Activated CD4-positive, alpha-beta memory T cell treated with anti-CD3 and anti-CD28 coated beads, Interleukin-2, amount 10 ng/mL, durations not matched to agents 7 days and 5 days (primary cell): ENCODE results near the gene USH1G. TPM values are rescaled to one million over a fixed set of nuclear protein-coding genes. Genes with fewer than 3 reads are reported as not detected.
"Not testable (repeated sequence)": the region's sequence is repeated elsewhere in the genome, so short reads cannot be mapped to it uniquely, and the experiment has no call there.

Experiments
- CTCF ChIA-PET: fragments of 350-600 bp; sonication (Branson Sonifier 250); formaldehyde crosslinking; loops from one replicate; lab custom pipeline; 2021; ENCODE audit warnings: antibody characterized with exemption, inconsistent platforms; lab: Charles Lee
- POLR2A ChIA-PET: fragments of 350-600 bp; sonication (Branson Sonifier 250); formaldehyde crosslinking; loops from one replicate; lab custom pipeline; 2021; ENCODE audit warnings: antibody characterized with exemption; lab: Charles Lee
- DNase-seq: peaks from one replicate; pipeline ENCODE4 v3.0.0-alpha.2; 2020
- H3K27ac Mint-ChIP-seq: one replicate; pipeline ENCODE4 v1.8.0; 2021; ENCODE audit warnings: mild to moderate bottlenecking, mixed read lengths
- H3K27me3 Mint-ChIP-seq: one replicate; pipeline ENCODE4 v1.8.0; 2021; ENCODE audit warnings: mixed read lengths
- H3K36me3 Mint-ChIP-seq: one replicate; pipeline ENCODE4 v1.8.0; 2021; ENCODE audit warnings: low read depth, mixed read lengths
- H3K4me1 Mint-ChIP-seq: one replicate; pipeline ENCODE4 v1.8.0; 2021; ENCODE audit warnings: mixed read lengths
- H3K4me3 Mint-ChIP-seq: one replicate; pipeline ENCODE4 v1.8.0; 2021; ENCODE audit warnings: mild to moderate bottlenecking, mixed read lengths
- H3K9me3 Mint-ChIP-seq: one replicate; pipeline ENCODE4 v1.8.0; 2021; ENCODE audit warnings: mixed read lengths
- total RNA-seq, 2 experiments: library from RNA; stranded (reverse); gene quantifications; one replicate each; pipeline ENCODE4 v1.2.3, GENCODE V29; 2021

The USH1G gene
- total RNA-seq, 2 experiments from 2014 or later = not detected

DNA sequence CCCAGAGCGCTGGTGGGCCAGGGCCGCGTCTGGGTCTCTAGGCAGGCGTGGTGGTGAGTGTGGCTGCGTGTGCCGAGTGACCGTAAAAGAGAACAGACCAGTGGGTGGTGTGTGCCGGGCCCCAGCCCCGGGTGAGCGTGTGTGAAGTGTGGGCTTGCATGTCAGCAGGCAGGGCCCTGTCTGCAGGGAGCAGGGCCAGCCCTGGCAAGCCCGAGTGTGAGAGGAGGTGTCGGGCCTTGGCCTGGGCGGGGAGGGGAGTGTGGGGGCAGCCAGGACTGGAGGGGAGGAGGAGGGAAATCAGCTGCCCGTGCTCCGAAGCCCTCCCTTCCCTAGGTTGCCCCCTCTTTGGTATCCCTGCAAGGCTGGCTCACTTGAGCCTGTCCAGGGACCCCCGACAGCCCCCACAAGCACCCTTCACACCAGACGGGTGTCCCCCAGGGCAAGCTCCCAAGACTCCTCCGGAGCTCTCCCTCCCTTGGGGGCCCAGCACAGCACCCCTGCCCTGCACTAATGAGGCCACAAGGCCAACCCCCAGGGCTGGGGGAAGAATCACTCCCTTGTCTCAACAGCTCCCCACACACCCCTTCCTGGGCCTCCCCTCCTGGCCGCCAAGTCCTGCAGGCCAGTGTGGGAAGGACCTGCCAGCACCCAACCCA is 1.9 kb downstream of the USH1G start:
- Mint-ChIP-seq H3K4me3 (no peak overlapping the region), H3K27ac (no peak overlapping the region), H3K36me3 (no peaks in the 10 kb centered on the region), H3K27me3 (peaks cover 46% of the 10 kb centered on the region), H3K4me1 (peaks cover 3% of the 10 kb centered on the region), H3K9me3 (no peaks in the 10 kb centered on the region)
- CTCF ChIA-PET = interaction anchor here (0.6 to 3.3 kb wide), 3 partner anchors 37 to 1544 kb away, joined by 4 to 16 read pairs (median 6); no protein-coding TSS in a partner anchor
- DNase-seq = no peak
- POLR2A ChIA-PET = interaction anchor here (1.1 to 1.2 kb wide), 2 partner anchors 40 to 340 kb away, joined by 3 read pairs; partner anchors contain the start of genes GGA3 and MRPS7

- DNase-seq = no peak
- ChIA-PET POLR2A (interaction anchor here (1.1 to 1.2 kb wide), 2 partner anchors 40 to 341 kb away, joined by 3 read pairs; partner anchors contain the start of genes GGA3 and MRPS7), CTCF (interaction anchor here (1.3 to 3.3 kb wide), 3 partner anchors 37 to 67 kb away, joined by 3 to 16 read pairs (median 6); partner anchors contain the start of gene CDR2L)
- Mint-ChIP-seq H3K27ac (no peak overlapping the region), H3K9me3 (no peaks in the 10 kb centered on the region), H3K36me3 (no peaks in the 10 kb centered on the region), H3K4me3 (no peak overlapping the region), H3K27me3 (peaks cover 43% of the 10 kb centered on the region), H3K4me1 (peaks cover 3% of the 10 kb centered on the region)
Observed at GRCh38 chr17:74920642-74921025, 2.4 kb downstream of the USH1G start.

GRCh38 chr17:74920306-74920620 is 2.8 kb downstream of the USH1G start:
- Mint-ChIP-seq H3K36me3 (no peaks in the 10 kb centered on the region), H3K27me3 (peaks cover 39% of the 10 kb centered on the region), H3K9me3 (no peaks in the 10 kb centered on the region), H3K4me3 (no peak overlapping the region), H3K27ac (no peak overlapping the region), H3K4me1 (peaks cover 3% of the 10 kb centered on the region)
- CTCF ChIA-PET = interaction anchor here (1.3 to 3.3 kb wide), 3 partner anchors 38 to 67 kb away, joined by 3 to 16 read pairs (median 6); partner anchors contain the start of gene CDR2L
- POLR2A ChIA-PET = interaction anchor here (1.1 to 1.2 kb wide), 2 partner anchors 40 to 341 kb away, joined by 3 read pairs; partner anchors contain the start of genes GGA3 and MRPS7
- DNase-seq = no peak

- Mint-ChIP-seq H3K36me3 (no peaks in the 10 kb centered on the region), H3K27ac (no peak overlapping the region), H3K4me1 (peaks cover 3% of the 10 kb centered on the region), H3K9me3 (no peaks in the 10 kb centered on the region), H3K4me3 (no peak overlapping the region), H3K27me3 (peaks cover 33% of the 10 kb centered on the region)
- CTCF ChIA-PET = interaction anchor here (1.3 to 3.3 kb wide), 3 partner anchors 38 to 68 kb away, joined by 3 to 16 read pairs (median 6); partner anchors contain the start of gene CDR2L
- POLR2A ChIA-PET = interaction anchor here (1.1 kb wide), 1 partner anchor 41 kb away, joined by 3 read pairs; no protein-coding TSS in a partner anchor
- no peak for DNase-seq
Observed at GRCh38 chr17:74919440-74920305, 3.4 kb downstream of the USH1G start.

DNA sequence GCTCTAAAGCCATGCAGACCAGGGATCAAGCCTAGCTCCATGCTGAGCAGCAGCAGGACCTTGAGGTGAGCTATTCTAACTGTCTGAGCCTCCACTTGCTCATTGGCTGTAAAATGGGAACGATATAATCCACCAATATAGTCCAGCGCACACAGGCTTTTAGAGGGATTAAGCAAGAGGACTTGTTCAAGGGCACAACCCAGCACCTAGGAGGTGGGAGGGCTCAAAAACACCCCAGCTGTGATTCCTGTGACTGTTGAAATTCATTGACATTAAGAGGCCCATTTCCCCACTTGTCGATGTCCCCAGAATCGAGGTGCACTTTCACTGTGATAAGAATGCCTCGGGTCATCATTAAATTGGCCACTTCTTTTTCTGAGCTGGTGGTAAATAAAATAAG is 4.1 kb downstream of the USH1G start:
- CTCF ChIA-PET = interaction anchor here (3.3 kb wide), 1 partner anchor 43 kb away, joined by 16 read pairs; no protein-coding TSS in a partner anchor
- Mint-ChIP-seq H3K27me3 (peaks cover 30% of the 10 kb centered on the region), H3K4me3 (no peak overlapping the region), H3K36me3 (no peaks in the 10 kb centered on the region), H3K4me1 (no peaks in the 10 kb centered on the region), H3K27ac (no peak overlapping the region), H3K9me3 (no peaks in the 10 kb centered on the region)
- POLR2A ChIA-PET = no interaction called here
- DNase-seq = no peak

GRCh38 chr17:74917430-74917829 is 5.6 kb downstream of the USH1G start:
- Mint-ChIP-seq H3K27me3 (peaks cover 23% of the 10 kb centered on the region), H3K4me1 (no peaks in the 10 kb centered on the region), H3K27ac (no peak overlapping the region), H3K4me3 (no peak overlapping the region), H3K9me3 (no peaks in the 10 kb centered on the region), H3K36me3 (no peaks in the 10 kb centered on the region)
- ChIA-PET POLR2A (no interaction called here), CTCF (no interaction called here)
- no peak for DNase-seq

- Mint-ChIP-seq H3K4me1 (no peaks in the 10 kb centered on the region), H3K27ac (no peak overlapping the region), H3K27me3 (peaks cover 21% of the 10 kb centered on the region), H3K36me3 (no peaks in the 10 kb centered on the region), H3K4me3 (no peak overlapping the region), H3K9me3 (no peaks in the 10 kb centered on the region)
- ChIA-PET POLR2A (no interaction called here), CTCF (no interaction called here)
- DNase-seq = no peak
Observed at GRCh38 chr17:74916851-74917199, 6.2 kb downstream of the USH1G start.

DNA sequence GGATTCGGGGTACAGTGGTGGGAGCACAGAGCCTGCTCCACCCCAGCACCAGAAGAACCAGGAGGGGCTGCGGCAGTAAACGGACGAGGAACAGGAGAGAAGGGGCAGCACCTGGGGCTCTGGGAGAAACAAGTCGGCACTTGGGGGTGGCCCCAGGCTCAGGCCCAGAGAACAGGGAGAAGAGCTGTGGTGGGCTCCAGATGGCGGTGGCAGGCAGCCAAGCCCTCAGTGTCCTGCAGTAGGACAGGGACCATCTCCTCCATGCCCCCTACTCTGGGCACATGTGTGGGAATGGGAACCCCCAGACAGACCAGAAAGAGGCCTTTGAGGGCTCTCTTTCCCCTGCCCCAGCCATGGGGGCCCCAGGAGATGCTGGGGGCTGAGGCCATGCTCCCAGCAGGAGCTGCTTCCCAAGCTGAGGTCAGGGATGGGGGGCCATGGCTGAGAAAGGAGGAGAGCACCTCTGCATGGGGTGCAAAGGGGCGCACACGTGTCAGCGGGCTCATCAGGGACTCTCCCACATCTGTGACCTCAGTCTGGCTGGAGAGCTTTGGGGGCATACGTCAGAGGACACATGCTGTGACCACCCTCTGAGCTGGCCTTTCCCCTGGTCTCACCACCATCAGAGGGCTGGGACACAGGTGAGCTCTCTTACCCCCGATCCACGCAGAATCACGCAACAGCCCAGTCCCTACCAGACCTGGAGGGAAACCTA is 6.8 kb downstream of the USH1G start:
- H3K9me3 Mint-ChIP-seq = no peaks in the 10 kb centered on the region
- no peak overlapping the region for H3K27ac Mint-ChIP-seq
- DNase-seq = no peak
- H3K27me3 Mint-ChIP-seq = peaks cover 19% of the 10 kb centered on the region
- CTCF ChIA-PET = no interaction called here
- POLR2A ChIA-PET = no interaction called here
- H3K4me3 Mint-ChIP-seq = no peak overlapping the region
- no peaks in the 10 kb centered on the region for H3K4me1 Mint-ChIP-seq
- H3K36me3 Mint-ChIP-seq = no peaks in the 10 kb centered on the region

DNA sequence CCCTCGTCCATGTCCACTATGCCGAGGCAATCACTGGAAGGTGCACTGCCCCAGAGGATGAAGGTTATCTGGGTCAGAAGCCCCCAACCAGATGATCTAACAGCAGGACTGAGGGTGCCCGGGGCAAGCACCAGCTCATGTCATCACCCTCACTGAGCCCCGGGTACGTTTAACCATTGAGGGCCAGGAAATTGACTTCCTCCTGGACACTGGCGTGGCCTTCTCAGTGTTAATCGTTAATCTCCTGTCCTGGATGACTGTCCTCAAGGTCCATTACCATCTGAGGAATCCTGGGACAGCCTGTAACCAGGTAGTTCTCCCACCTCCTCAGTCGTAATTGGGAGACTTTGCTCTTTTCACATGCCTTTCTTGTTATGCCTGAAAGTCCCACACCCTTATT is 11.6 kb downstream of the USH1G start:
- H3K36me3 Mint-ChIP-seq, H3K9me3 Mint-ChIP-seq, POLR2A ChIA-PET, CTCF ChIA-PET, H3K27me3 Mint-ChIP-seq, H3K4me3 Mint-ChIP-seq, H3K27ac Mint-ChIP-seq, DNase-seq, H3K4me1 Mint-ChIP-seq: not testable (repeated sequence)

GRCh38 chr17:74909097-74909496 is 14.0 kb downstream of the USH1G start:
- DNase-seq, H3K27ac Mint-ChIP-seq, POLR2A ChIA-PET, H3K9me3 Mint-ChIP-seq, H3K4me3 Mint-ChIP-seq, H3K4me1 Mint-ChIP-seq, H3K36me3 Mint-ChIP-seq, H3K27me3 Mint-ChIP-seq: not testable (repeated sequence)
- CTCF ChIA-PET = interaction anchor here (0.6 kb wide), 1 partner anchor 65 kb away, joined by 3 read pairs; no protein-coding TSS in a partner anchor

DNA sequence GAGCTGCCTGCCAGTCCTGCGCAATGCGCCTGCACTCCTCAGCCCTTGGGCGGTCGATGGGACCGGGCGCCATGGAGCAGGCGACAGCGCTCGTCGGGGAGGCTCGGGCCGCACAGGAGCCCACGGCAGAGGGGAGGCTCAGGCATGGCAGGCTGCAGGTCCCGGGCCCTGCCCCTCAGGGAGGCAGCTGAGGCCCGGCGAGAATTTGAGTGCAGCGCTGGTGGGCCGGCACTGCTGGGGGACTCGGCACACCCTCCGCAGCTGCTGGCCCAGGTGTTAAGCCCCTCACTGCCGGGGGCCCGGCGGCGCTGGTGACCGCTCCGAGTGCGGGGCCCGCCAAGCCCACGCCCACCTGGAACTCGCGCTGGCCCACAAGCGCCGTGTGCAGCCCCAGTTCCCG is 16.0 kb downstream of the USH1G start:
- CTCF ChIA-PET = interaction anchor here (1.1 to 1.7 kb wide), 2 partner anchors 54 to 198 kb away, joined by 3 to 5 read pairs; no protein-coding TSS in a partner anchor
- no peaks in the 10 kb centered on the region for H3K9me3 Mint-ChIP-seq

GRCh38 chr17:74906214-74906793 is 16.8 kb downstream of the USH1G start:
- POLR2A ChIA-PET = interaction anchor here (1.6 kb wide), 1 partner anchor 33 kb away, joined by 4 read pairs; the partner anchor contains the start of gene FDXR
- CTCF ChIA-PET = interaction anchor here (0.6 to 1.7 kb wide), 6 partner anchors 41 to 297 kb away, joined by 3 to 9 read pairs (median 3); no protein-coding TSS in a partner anchor
- DNase-seq = not testable (repeated sequence)

More for the DNA sequence above, 16.0 kb downstream of the USH1G start:
- DNase-seq = no peak
- Mint-ChIP-seq H3K4me3 (no peak overlapping the region), H3K27me3 (peaks cover 6% of the 10 kb centered on the region), H3K4me1 (no peaks in the 10 kb centered on the region), H3K36me3 (no peaks in the 10 kb centered on the region), H3K27ac (no peak overlapping the region)
- POLR2A ChIA-PET = interaction anchor here (1.6 kb wide), 1 partner anchor 34 kb away, joined by 4 read pairs; the partner anchor contains the start of gene FDXR

More at GRCh38 chr17:74906214-74906793, 16.8 kb downstream of the USH1G start:
- not testable (repeated sequence) for H3K27me3 Mint-ChIP-seq, H3K36me3 Mint-ChIP-seq, H3K4me3 Mint-ChIP-seq, H3K27ac Mint-ChIP-seq, H3K9me3 Mint-ChIP-seq, H3K4me1 Mint-ChIP-seq
